WERI-Rb-1 (cell line): ENCODE results near the gene VRK2.
"Not testable (repeated sequence)": the region's sequence is repeated elsewhere in the genome, so short reads cannot be mapped to it uniquely, and the experiment has no call there.

Experiments used
- DNase-seq: peaks from one replicate; pipeline ENCODE4 v3.0.0-alpha.2; 2020
- H3K27ac ChIP-seq: fragments of 250-450 bp; sonication (Bioruptor Pico); 2 replicates; pipeline ENCODE4 v1.5.1; 2020; ENCODE audit warnings: mild to moderate bottlenecking, moderate library complexity
- H3K27me3 ChIP-seq: fragments of 250-450 bp; sonication (Bioruptor Pico); 2 replicates; pipeline ENCODE4 v1.5.1; 2021; ENCODE audit warnings: mild to moderate bottlenecking, low read depth, moderate library complexity; ENCODE audit not compliant: insufficient read depth, severe bottlenecking
- H3K36me3 ChIP-seq: fragments of 250-450 bp; sonication (Bioruptor Pico); 2 replicates; pipeline ENCODE4 v1.5.1; 2020; ENCODE audit warnings: mild to moderate bottlenecking, moderate library complexity
- H3K4me3 ChIP-seq: 2 replicates; pipeline ENCODE4 v1.5.1; 2011; ENCODE audit warnings: low read depth, mild to moderate bottlenecking, control low read depth, low read length
- H3K9me3 ChIP-seq: fragments of 250-450 bp; sonication (Bioruptor Pico); 2 replicates; pipeline ENCODE4 v1.5.1; 2021; ENCODE audit warnings: mild to moderate bottlenecking, moderate library complexity; ENCODE audit not compliant: severe bottlenecking
- CTCF ChIP-seq: IDR thresholded peaks from 2 replicates; pipeline ENCODE4 v1.5.1; 2011; ENCODE audit warnings: low read depth, mild to moderate bottlenecking, control low read depth, inconsistent platforms, low read length

The VRK2 gene

GRCh38 chr2:58101500-58101899, 54.9 kb downstream of the VRK2 start:
- Histone ChIP-seq H3K9me3 (no peaks in the 10 kb centered on the region), H3K36me3 (no peaks in the 10 kb centered on the region), H3K27ac (no peak overlapping the region), H3K27me3 (no peaks in the 10 kb centered on the region), H3K4me3 (no peak overlapping the region)
- TF ChIP-seq CTCF, result no peak
- DNase-seq, result no peak

GRCh38 chr2:58106896-58107295, 60.3 kb downstream of the VRK2 start:
- H3K9me3 ChIP-seq, result no peaks in the 10 kb centered on the region
- H3K27me3 ChIP-seq, result no peaks in the 10 kb centered on the region
- no peak overlapping the region for H3K27ac ChIP-seq
- DNase-seq, result no peak
- H3K36me3 ChIP-seq, result no peaks in the 10 kb centered on the region
- no peak overlapping the region for H3K4me3 ChIP-seq
- TF ChIP-seq CTCF, result no peak

GRCh38 chr2:58107803-58108710, 61.5 kb downstream of the VRK2 start:
- no peaks in the 10 kb centered on the region for H3K9me3 ChIP-seq
- no peaks in the 10 kb centered on the region for H3K36me3 ChIP-seq
- no peak overlapping the region for H3K4me3 ChIP-seq
- no peak for DNase-seq
- no peak for TF ChIP-seq CTCF
- H3K27ac ChIP-seq, result no peak overlapping the region
- no peaks in the 10 kb centered on the region for H3K27me3 ChIP-seq

- H3K4me3 ChIP-seq, result no peak overlapping the region
- H3K36me3 ChIP-seq, result no peaks in the 10 kb centered on the region
- TF ChIP-seq CTCF, result no peak
- no peak for DNase-seq
- H3K27ac ChIP-seq, result no peak overlapping the region
- no peaks in the 10 kb centered on the region for H3K9me3 ChIP-seq
- H3K27me3 ChIP-seq, result no peaks in the 10 kb centered on the region
These were observed 62.9 kb downstream of the VRK2 start for GRCh38 chr2:58109481-58109880.

- Histone ChIP-seq H3K4me3 (no peak overlapping the region), H3K36me3 (no peaks in the 10 kb centered on the region), H3K9me3 (no peaks in the 10 kb centered on the region), H3K27ac (no peak overlapping the region), H3K27me3 (no peaks in the 10 kb centered on the region)
- DNase-seq, result no peak
- peak; percentile 42 for TF ChIP-seq CTCF
These were observed 64.2 kb downstream of the VRK2 start for GRCh38 chr2:58110765-58111164.

- not testable (repeated sequence) for H3K27me3 ChIP-seq, H3K4me3 ChIP-seq, H3K27ac ChIP-seq, DNase-seq, H3K9me3 ChIP-seq, H3K36me3 ChIP-seq
These were observed 67.0 kb downstream of the VRK2 start for GRCh38 chr2:58113563-58113962.
